SHP77 (cell line): ENCODE measurements around the gene BLACAT1.

Experiments used
- DNase-seq, 2 experiments: peaks; one replicate each; lab custom pipeline; 2025; lab: John Stamatoyannopoulos, UW

The BLACAT1 gene

DNA sequence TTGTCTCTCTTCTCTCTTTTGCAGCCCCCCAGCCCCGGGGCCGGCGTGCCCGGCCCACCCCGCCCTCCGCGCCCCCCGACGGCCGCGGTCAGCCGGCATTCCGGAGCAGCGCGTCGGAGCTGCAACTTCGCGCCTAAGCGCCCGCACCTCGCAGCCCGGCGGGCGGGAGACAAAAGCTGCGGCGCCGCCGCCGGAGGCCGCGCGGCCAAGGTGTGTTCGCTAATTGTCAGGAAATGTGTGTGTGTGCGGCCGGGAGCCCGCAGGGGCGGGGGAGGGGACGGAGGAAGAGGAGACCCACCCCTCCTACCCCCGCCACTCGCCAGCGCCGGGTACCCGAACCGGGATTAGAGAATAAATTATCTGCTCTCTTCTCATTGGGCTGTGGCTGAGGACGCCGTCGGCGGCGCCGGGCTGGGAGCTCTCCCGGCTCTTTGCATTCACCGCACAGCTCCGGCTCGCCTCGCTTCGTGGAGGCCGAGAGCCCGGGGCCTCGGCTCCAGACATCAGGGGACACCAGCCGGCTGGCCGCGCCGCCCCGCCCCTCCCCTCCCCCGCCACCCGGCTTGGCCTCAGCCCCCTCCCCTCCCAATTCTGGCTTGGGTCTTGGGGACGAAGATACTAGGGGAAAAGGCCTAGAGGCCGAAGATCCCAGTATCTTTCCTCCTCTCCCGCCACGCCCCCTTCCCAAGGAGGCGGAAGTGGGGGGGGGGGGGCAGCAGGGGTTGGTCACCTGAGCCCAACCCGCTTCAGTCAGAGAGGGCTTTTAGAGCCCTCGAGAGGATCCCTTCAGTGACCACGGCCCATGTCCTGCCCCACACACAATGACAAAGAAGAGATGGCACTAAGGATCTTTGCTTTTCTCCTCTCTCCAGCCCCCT, 1.3 kb upstream of the BLACAT1 start:
- peak; percentile 32 to 71 for DNase-seq

GRCh38 chr1:205456383-205456867, 580 bp upstream of the BLACAT1 start:
- DNase-seq, result no peak

- DNase-seq, result no peak
These were observed 926 bp downstream of the BLACAT1 start for GRCh38 chr1:205454903-205455335.

GRCh38 chr1:205453466-205453865, 2.4 kb downstream of the BLACAT1 start:
- no peak for DNase-seq

DNA sequence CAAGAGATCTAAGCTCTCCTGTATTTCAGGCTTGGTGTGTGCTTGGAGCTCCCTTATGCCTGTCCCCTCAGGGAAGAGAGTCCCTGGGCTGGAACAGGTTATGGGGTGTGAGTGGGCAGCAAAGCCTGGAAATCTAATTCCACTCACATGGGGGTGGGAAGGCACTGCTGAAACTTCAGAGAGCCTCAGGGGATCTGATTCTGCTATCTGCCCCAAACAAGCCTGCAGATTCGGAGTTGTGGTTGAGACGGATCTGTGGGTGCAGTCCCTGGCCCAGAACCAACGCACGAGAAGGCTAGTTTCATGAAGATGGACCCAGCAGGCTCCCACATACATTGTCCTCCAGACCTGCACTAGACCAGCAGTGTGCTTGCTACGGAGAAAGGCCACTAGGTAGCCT, 2.9 kb downstream of the BLACAT1 start:
- DNase-seq, result no peak

DNA sequence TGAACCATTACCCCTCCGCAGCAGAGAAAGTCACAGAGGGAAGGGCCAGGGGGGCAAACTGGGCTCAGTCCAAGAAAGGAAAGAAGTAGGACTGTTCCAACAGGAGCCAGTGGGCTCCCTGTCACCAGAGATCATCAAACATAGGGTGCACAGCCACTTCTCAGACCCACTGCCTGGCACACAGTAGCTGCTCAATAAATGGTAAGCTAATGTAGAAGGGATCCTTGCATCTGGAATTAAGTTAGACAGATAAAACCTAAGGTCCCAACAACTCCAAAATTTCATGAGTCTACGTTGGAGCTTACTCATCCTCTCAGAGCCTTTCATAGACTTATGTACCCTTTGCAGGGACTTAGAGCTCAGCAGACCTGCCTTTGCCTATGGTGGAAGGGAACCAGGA, 3.5 kb downstream of the BLACAT1 start:
- no peak for DNase-seq

GRCh38 chr1:205451759-205452164, 4.1 kb downstream of the BLACAT1 start:
- no peak for DNase-seq

- DNase-seq, result no peak
These were observed 4.6 kb downstream of the BLACAT1 start for GRCh38 chr1:205451202-205451601.

DNA sequence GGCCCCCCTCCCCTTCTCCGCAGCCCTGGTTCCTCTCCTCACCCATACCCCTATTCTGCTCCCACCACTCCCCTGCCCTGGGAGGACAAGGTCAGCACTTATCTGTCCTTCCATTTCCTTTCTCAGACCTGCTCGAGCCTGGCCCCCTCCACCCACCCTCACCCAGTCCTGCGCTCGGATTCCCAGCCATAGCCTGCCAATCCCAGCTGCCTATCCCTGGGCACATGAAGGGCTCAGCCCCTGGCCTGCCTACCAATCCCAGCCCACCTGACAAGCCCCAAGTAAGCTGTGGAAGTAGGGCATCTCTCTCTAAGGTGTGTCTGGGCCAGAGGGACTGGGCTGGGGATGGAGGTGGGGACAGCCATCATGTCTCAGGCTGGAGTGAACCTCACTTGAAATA, 5.4 kb downstream of the BLACAT1 start:
- no peak for DNase-seq

DNA sequence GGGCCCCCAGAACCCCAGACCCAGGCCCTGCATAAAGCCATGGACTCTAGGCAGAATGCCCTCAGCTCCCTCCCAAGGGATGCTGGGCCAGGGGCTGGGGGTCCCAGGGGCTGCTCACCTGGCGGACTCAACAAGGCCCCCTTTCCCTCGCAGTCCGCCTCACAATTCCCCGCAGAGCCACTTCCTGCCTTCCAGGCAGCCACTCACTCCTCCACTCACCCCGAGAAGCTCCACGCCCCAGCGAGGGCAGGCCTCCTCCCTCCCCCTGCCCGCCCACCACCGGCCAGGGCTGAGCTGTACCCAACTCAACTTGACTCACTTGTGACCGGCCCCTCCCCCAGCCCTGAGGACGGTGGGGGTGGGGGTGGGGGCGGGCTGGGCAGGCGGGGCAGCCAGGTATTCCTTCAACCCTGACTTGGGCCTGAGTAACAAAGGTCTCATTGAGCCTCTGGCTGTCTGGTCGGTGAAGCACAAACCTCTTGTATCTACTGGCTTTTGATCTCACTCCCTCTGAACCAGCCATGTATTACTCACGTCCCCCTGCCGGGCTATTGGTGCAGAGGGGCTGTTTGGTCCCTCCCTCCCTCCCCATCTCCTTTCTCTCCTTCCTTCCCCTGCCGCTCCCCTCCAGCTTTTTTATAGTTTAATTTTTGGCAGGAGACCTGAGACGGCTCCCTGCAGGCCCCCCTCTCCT, 5.9 kb downstream of the BLACAT1 start:
- DNase-seq, result no peak

- DNase-seq, result no peak
These were observed 6.5 kb downstream of the BLACAT1 start for GRCh38 chr1:205449254-205449749.

DNA sequence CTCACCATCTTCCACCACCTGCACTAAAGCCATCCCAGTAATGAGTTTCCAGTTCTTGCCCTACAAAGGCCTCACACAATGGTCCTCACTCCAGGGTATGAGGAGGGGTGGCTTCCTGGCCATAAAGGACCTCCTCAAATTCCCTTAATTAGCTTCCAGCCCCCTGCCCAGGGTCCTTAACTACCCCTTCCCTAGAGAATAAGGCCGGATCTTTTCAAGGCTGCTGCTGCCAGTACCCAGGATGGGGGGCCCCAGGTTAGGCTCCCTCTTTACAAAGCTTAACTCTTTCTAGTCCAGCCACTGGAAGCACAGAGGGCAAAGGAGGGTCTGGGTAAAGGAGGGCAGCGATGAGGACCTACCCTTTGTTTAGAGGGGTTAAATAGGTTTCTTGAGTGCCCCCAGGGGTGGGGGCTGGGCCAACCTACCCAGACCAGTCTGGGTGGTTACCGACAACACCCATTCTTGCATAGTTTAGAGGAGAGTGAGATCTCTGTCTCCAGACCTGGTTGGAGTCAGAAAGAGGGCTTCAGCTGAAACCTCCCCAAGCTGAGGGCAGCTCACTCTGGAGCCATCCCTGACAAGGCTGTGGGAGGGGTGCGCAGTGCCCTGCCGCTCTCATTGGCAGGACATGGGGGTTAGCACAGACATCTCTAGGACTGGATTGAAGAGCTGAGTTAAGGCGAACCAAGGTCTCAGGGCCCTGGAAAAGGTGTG, 7.1 kb downstream of the BLACAT1 start:
- no peak for DNase-seq

GRCh38 chr1:205447457-205448341, 8.1 kb downstream of the BLACAT1 start:
- DNase-seq, result no peak

- DNase-seq, result no peak
These were observed 9.0 kb downstream of the BLACAT1 start for GRCh38 chr1:205446828-205447227.

DNA sequence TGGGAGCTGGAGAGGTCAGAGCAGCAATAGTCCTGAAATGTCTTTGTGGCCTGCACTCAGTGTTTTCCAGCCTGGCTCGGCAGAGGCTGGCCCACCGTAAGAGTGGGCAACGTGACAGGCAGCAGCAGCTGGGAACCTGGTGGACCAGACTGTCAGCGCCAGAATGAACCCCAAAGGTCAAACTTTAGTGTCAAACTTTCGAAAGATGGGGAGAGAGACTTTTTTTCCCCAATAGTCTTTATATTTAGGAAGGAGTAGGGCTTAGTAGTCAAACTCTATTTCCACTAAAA, 10.3 kb downstream of the BLACAT1 start:
- DNase-seq, result no peak

- DNase-seq, result peak; percentile 68 to 73
These were observed 10.8 kb downstream of the BLACAT1 start for GRCh38 chr1:205444931-205445645.

GRCh38 chr1:205444300-205444930, 11.4 kb downstream of the BLACAT1 start:
- no peak for DNase-seq

GRCh38 chr1:205443585-205444299, 12.1 kb downstream of the BLACAT1 start:
- no peak for DNase-seq

DNA sequence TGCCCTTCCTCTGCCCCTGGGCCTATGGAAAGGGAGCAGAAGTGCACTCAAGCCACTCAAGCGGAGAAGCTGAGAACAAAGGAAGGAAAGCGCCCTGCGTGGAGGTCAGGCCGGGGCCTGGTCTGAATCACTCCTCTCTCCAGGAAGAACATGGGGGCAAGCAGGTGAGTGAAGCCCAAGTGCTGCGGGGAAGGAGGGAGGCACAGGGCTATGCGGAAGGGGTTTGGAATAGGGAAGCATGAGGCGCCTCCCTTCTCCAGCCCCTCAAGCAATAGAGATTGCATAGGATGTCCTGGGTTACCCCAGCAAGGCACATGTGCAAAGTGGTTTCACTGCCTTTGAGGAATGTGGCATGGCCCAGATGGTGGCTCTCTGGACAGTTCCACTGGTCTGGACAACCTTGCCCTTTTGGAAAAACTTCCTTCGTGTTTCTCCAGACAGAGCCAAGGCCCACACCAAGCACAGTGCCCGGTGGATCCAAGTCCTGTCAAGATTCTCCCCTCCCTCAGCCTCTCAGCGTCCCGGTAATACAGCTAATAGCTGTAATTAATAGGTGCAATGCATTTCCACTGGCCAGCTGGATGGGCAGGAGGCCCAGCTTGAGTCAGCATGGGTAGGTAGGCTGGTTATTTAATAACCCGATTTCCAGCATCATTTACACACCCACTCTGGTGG, 13.7 kb downstream of the BLACAT1 start:
- no peak for DNase-seq
